COLO668 (cell line): ENCODE data around the gene SMYD3.

Experiments
- DNase-seq: peaks from one replicate; lab custom pipeline; 2025; ENCODE audit not compliant: unreplicated experiment; lab: John Stamatoyannopoulos, UW

SMYD3 gene

GRCh38 chr1:246417813-246418564 is 89.1 kb downstream of the SMYD3 start:
- no peak for DNase-seq

DNA sequence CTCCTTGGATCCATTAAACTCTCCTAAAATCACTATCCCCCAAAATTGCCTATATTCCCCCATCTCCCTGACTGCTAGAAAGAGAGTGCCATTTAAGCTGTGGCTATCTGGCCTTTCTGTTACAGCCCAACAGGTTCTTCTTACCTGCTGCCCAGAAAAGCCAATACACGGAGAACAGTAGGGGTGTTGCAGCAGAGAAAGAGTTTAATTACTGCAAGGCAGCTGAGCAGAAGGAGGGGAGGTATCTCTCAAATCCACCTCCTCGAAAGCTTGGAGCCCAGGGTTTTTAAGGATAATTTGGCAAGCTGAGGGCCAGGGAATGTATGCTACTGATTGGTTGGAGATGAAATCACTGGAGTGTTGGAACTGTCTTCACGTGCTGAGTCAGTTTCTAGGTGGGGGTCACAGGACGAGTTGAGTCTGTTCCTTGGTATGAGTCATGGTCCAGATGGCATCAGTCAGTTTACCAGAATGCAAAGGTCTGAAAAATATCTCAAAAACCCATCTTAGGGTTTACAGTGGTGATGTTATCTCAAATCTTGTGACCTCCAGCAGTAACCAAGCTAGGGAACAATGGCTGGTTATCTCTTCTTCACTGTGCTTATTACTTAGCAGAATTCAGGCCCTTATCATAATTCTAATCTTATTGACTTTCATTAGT is 89.8 kb downstream of the SMYD3 start:
- DNase-seq, result no peak

GRCh38 chr1:246416261-246416660 is 90.8 kb downstream of the SMYD3 start:
- no peak for DNase-seq

DNA sequence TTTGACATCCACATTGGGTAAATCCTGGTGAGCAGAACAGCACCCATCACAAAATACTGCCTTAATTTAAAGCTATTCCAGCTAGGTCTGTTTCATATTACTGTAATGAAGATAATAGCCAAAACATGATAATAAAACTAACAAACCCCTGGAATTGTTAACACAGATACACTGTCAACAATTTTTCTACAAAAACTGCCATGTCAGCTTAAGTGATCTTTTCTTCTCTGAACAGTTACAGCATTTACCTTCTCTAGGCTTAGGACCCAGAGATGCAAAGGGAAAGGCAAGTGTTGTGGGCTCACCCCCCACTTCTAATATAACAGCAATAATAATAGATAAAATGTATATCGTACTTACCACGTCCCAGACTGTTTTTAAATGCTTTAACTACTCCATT is 92.1 kb downstream of the SMYD3 start:
- no peak for DNase-seq

DNA sequence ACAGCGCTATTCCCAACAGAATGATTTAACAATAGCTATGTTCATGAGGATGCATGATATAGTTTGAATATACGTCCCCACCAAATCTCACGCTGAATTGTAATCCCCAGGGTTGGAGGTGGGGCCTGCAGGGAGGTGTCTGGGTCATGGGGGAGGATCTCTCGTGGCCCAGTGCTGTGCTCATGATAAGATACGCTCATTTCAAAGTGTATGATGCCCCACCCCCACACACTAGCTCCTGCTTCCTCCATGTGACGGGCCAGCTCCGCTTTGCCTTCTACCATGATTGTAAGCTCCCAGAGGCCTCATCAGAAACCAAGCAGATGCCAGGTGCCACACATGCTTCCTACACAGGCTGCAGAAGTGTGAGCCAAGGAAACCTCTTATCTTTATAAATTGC is 93.6 kb downstream of the SMYD3 start:
- no peak for DNase-seq

- DNase-seq, result no peak
These were observed 103.0 kb downstream of the SMYD3 start for GRCh38 chr1:246404078-246404477.

- DNase-seq, result no peak
These were observed 108.8 kb downstream of the SMYD3 start for GRCh38 chr1:246398126-246398813.

GRCh38 chr1:246397046-246397445 is 110.0 kb downstream of the SMYD3 start:
- no peak for DNase-seq

DNA sequence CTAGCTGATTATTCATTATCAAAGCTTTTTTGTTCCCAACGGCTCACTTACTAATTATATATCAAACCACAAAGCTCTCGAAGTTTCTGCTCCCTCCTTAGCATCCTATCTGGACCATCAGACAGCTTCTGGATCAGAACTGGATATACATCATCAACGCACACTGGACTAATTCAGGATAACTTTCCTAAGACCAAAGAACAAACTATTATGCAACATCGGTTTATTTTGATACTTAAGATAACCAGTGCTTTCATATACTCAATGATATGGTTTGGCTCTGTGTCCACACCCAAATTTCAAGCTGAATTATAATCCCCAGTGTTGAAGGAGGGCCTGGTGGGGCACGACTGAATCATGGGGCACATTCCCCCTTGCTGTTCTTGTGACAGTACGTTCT is 110.8 kb downstream of the SMYD3 start:
- DNase-seq, result no peak

DNA sequence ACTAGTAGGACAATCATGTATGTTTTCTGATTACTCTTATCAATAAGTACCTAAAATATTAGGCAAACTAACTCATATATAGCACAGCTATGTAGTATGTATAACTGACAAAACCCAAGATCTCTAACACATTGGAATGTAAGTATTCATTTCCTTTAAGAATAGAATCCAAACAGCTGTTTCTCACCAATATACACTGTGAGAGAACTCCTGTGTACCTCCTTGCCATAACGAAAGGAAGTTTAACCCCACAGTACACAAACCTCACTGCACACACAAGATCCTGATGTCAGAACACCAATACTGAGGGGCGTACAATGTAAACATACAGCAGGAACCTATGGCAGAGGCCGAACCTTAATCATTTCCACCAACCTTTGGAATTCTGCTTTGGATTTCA is 113.0 kb downstream of the SMYD3 start:
- DNase-seq, result no peak

DNA sequence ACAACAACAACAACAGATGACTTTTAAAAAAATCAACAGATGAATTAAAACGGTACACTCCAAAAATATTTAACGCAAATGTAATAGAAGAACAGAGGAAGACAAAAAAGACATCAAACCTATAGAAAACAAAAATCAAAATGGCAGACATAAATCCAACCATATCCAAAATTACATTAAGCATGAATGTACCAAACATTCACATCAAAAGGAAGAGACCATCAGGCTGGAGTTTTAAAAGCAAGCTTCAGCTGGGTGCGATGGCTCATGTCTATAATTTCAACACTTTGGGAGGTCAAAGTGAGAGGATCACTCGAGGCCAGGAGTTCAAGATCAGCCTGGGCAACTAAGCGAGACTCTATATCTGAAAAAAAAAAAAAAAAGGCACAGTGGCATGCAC is 116.2 kb downstream of the SMYD3 start:
- DNase-seq, result no peak

GRCh38 chr1:246384616-246385015 is 122.5 kb downstream of the SMYD3 start:
- no peak for DNase-seq

DNA sequence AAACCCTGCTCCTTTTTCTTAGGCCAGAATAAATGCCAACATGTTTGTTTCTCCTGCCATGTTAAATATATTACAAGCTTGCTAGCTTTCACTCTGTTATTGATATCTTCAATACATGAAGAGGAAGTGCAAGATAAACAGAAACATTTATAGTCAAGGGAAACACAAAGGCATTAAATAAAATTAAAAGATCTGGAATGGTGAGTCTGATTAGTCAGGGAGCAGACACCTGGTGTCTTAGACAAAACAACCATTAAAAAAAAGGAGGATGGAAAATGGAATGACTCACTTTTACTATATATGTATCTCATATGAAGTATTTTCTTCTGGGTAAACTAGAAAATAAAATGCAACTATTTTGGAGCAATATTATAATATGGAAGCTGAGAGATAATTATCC is 123.3 kb downstream of the SMYD3 start:
- DNase-seq, result no peak

- DNase-seq, result no peak
These were observed 123.9 kb downstream of the SMYD3 start for GRCh38 chr1:246383239-246383589.

DNA sequence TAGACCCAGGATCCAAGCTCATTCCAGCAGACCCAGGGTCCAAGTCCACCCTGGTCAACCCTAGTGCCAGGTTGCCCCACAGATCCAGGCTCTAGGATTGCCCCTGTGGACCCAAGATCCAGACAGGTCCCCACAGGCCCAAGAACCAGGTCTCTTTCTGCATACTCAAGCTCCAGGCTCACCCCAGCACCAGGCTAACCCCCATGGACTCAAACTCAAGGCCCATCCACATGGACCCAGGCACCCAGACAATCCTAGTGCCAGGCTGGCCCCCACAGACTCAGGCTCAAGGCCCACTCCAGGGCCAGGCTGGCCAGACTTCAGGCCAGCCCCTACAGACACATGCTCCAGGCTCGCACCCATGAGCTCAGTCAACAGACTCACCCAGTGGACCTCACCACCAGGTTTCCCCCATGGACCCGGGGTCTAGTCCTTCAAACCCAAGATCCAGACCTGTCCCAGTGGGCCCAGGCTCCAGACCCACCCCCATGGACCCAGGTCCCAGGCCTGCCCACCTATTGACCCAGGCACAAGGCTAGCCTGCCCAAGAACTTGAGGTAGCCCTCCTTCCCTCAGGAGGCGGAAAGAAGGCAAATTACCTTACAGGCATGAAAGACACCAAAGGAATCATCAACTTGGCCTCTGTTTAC is 124.4 kb downstream of the SMYD3 start:
- no peak for DNase-seq

- no peak for DNase-seq
These were observed 125.6 kb downstream of the SMYD3 start for GRCh38 chr1:246381452-246381851.

DNA sequence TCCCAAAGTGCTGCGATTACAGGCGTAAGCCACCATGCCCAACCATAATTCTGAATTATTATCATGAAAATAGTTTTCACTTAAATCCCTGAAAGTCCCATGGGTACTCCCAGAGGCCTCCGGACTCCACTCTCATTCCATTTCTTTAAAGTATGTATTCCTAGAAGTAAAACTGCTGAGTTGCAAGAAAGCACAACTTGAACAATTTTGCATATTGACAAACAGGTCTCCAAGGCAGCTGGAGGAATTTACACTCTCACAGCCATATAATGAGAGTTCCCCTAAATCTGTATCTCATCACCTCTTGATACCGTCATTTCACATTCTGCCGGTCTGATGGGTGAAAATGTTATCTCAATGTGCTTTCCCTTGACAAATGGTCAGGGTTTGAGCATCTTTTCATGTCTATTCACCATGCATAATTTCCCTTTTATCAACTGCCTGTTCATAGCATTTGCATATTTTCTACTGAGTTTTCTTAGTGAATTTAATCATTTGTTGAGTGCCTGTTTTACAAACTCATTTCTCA is 129.4 kb downstream of the SMYD3 start:
- no peak for DNase-seq

- no peak for DNase-seq
These were observed 133.1 kb downstream of the SMYD3 start for GRCh38 chr1:246373828-246374569.

DNA sequence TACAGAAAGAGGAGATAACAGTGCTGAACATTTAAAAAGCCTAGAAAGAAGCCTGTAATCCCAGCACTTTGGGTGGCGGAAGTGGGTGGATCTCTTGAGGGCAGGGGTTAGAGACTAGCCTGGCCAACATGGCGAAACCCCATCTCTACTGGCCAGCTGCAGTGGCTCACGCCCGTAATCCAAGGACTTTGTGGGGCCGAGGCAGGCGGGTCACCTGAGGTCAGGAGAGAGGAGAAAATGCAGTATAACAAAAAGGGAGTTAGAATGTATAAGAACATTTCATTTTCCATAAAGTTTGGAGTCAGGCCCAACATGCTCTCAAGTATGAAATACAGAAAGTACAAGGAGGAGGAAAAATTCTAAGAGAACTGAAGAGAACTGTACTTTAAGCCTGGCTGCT is 134.5 kb downstream of the SMYD3 start:
- no peak for DNase-seq

GRCh38 chr1:246367041-246367440 is 140.0 kb downstream of the SMYD3 start:
- no peak for DNase-seq

GRCh38 chr1:246365708-246366107 is 141.4 kb downstream of the SMYD3 start:
- no peak for DNase-seq
